Activated gamma-delta T cell treated with Interleukin-2 at 50 U/mL for 16 hours (primary cell): ENCODE results near the gene MCTP1.

Experiments
- DNase-seq: peaks from one replicate; pipeline ENCODE4 v3.0.0-alpha.2; 2020

Gene MCTP1

GRCh38 chr5:95110118-95110517, 174.8 kb downstream of the MCTP1 start:
- no peak for DNase-seq

GRCh38 chr5:95107138-95107537, 177.8 kb downstream of the MCTP1 start:
- no peak for DNase-seq

- no peak for DNase-seq
These were observed 179.3 kb downstream of the MCTP1 start for GRCh38 chr5:95105638-95106037.

DNA sequence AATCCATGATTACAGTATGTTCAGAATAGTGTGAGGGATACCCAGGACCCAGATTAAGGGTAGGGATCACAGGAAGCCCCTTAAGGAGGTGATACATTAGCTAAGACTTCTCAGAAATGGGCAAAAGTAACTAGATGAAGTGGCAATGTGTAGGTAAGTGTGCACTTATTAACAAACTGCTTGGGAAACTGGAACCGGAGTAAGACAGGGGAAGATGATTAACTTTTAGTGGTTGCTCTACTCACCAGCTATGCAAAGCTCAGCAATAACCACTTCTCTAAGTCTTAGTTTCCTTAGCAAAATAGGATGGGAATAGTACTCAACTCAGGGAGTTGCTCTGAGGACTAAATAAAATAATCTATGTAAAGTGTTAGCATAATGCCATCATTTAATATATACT, 182.2 kb downstream of the MCTP1 start:
- DNase-seq, result no peak

GRCh38 chr5:95102080-95102479, 182.8 kb downstream of the MCTP1 start:
- no peak for DNase-seq

GRCh38 chr5:95100551-95100950, 184.3 kb downstream of the MCTP1 start:
- DNase-seq, result no peak

DNA sequence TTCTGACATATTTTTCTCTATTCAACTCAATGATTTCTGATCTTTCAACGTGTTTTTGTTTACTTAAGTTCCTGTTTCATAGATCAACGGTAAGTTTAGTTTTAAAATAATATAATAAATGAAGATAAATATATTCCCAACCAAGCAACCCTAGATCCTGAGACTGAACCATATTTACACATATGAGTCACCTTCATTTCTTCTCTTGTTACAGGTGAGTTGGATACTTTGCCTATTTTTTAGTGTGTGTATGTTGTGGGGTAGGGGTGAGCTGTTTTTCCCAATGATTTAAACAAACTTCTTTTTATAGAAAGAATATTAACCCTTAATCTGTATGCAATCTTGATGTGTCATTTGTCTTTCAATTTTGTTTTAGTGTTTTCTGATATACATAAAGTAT, 186.9 kb downstream of the MCTP1 start:
- DNase-seq, result no peak

GRCh38 chr5:95093211-95093610, 191.7 kb downstream of the MCTP1 start:
- DNase-seq, result no peak

DNA sequence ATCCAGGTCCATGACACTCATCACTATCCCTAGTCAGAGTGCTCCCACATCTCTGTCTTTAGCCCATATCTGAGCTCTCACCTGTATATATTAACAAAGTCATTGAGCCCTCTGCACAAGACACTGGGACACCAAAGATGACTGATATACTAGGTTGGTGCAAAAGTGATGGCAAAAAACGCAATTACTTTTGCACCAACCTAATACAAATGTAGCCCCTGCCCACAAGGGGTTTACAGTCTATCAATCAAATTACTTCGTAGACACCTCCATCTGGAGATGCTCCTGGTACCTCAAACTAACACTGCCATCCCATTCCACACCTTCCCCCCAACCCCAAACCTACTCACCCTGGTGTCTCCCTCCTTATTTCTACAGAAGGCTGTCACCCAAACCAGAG, 194.1 kb downstream of the MCTP1 start:
- DNase-seq, result no peak

GRCh38 chr5:95087816-95088317, 197.0 kb downstream of the MCTP1 start:
- no peak for DNase-seq

DNA sequence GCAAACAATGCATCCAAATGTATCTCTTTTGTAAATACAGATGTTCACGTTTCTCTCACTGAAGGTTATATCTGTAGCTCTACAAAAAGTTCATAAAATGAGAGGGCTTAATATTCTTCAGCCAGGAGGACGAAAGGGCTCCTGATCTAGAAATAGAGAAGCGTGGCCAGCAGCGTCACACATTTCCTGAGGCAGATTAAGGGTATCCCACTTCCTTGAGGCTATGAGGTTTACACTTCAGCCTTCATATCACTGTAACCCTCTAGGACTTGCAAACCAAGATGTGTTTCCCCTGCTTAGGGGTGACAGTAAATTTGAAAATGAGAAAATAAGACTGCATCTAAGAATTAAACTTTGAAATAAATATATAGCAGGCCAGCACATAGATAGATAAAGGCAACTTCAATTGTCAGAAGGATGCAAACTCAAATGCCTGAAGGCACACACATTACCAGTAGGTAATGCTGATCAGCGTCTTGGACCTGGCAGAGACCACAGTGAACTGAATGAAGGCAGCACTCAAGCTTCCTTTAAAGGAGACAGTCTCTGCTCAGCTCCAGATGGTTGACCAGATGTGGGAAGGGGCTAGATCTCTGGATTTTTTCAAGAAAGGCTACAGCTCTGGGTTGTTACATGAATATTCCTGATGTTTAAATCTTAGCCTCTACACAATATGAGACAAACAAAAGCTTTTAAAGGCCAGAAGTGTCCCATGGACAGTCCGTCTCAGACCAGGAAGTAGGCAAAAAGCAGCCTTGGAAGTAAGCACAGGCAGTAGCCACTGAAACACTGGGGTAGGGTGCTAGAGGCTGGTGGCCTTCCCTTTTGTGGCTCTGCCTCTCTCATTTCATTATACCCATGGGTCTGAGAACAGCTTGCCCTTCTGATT, 197.7 kb downstream of the MCTP1 start:
- no peak for DNase-seq

DNA sequence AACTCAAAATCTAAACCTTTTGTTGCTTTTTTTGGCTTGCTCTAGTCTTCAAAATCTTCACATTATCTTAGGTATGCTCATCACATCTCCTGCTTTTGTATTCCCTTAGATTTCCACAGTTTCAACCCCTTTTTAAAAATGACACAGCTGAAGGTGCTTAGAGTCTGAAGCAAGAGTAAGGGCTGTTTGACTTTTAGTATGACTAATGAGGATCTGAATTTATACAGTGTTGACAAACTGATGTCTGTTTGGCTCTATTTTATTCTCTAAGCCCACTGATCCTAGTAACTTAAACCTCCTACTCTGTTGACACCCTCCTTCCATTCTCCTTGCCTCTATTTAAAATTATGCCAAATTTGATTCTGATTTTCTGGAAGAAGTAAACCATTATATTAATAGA, 200.1 kb downstream of the MCTP1 start:
- DNase-seq, result no peak

GRCh38 chr5:95083606-95084005, 201.3 kb downstream of the MCTP1 start:
- DNase-seq, result no peak

DNA sequence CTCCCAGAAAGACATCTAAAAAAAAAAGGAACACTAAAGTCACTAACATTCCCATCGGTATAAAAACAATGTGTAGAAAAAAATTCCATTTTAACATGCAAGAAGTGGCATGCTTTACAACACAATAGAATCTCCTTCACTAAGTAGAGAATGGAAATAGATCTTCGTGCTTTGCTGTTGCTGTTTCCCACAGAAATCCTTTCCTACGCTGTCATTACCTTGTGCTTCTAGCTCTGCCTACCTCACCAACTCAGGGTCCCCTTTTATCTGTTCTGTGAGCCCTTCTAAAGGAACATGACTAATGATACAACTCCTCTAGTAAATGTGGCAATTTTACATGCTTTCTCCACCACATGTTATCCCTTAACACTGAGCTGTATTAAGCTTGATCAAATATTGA, 202.9 kb downstream of the MCTP1 start:
- no peak for DNase-seq

- no peak for DNase-seq
These were observed 203.4 kb downstream of the MCTP1 start for GRCh38 chr5:95081500-95081960.

DNA sequence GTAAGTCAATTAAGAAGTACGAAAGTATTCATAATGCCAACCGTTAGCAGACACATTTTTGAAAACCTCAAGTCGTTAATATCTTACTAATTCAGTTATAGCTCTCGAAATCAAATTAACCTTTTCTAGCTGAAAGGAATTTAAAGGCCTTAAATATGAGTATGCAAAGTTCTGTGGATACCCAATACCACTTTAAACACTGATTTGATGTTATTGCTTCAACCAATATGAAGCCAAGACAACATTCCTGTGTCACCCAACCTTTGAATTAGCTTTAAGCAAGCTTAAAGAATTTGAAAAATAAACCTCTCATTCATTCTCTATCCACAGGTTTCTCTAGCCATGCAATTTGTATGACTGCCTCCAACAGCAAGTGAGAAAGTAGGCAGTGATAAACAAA, 204.5 kb downstream of the MCTP1 start:
- no peak for DNase-seq

- DNase-seq, result no peak
These were observed 204.9 kb downstream of the MCTP1 start for GRCh38 chr5:95080030-95080429.

DNA sequence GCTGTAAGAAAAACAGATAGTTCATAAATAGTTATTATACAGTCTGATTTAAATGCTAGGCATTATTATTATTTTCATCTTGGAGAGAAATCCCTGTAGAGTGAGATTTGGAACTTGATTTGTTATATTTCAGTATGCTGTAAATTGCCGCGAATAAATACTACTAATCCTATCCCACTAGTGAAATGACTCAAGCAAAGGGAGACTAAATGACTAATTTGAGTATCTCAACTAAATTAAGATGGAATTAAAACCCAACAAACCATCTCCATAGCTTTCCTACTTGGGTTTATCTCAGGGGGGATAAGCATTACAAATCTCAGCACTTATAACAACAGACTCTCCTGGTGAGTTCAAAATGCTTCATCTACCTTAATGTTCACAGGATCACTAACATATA, 206.0 kb downstream of the MCTP1 start:
- no peak for DNase-seq

DNA sequence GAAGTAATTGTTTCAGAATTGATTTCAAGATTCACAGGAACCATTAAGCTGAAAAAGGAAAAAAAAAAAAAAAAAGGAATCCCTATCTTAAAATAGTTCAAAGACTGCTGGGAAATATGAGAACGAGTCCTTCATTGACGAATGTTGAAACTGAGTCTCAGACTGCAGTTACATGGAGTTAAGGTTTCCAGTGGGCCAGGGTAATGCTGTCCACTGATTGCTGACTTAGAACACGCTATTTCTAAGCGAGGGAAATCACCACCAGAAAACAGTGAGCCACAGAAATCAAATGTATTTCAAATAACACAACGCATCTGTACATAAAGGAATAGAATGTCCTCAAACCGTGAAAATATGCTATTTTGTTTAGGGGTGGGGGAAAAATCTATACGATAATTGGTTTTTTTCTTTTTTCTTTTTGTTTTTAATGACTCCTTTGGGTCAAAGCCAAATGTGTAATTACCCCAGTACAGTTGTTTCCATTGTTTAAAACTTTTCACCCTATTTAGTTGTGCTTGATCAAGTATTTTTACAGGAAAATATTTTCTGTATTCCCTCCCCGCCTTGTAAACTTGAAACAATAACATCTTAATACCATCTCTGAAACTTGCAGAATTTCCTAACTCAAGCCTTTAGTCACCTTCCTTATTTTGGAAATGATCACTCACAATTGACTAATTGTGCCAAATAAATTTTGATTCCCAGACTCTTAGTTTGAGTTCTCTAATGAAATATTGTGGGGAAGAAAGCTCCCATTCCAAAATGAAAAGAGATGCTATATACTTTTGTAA, 208.3 kb downstream of the MCTP1 start:
- no peak for DNase-seq

DNA sequence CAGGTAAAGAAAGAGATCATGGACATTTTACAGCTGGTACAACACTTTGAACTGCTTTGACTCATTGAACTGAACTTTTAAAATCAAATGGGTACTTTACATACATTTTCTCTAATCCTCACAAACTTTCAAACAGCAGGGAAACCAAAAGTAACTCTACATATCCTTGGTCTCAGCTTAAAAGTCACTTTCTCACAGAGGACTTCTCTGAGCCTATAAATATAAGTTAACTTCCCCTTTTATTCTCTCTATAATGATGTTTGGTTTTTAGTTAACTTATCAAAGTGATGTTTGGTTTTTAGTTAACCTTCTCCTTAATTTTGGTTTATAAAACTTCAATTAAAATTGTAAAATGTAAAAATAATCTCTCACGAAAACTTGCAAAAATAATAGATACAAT, 209.8 kb downstream of the MCTP1 start:
- no peak for DNase-seq

DNA sequence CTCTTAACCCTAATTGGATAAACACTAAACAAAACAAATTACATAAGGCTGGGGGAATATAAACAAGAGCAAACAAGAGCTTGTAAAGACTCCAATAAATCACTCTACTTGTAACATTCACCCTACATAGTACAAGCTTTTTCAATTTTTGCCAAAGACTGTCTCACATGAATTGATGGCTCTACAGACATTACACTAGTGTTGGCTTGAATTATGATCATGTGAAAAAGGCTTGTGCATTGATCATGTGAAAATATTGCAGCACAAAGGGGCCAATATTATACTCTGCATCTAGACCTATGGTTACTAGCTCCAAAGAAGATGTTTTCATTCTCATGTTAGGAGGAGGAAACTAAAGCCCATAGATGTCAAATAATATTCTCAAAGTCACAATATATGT, 212.6 kb downstream of the MCTP1 start:
- DNase-seq, result no peak

- no peak for DNase-seq
These were observed 214.0 kb downstream of the MCTP1 start for GRCh38 chr5:95070866-95071265.

GRCh38 chr5:95070453-95070852, 214.4 kb downstream of the MCTP1 start:
- no peak for DNase-seq

DNA sequence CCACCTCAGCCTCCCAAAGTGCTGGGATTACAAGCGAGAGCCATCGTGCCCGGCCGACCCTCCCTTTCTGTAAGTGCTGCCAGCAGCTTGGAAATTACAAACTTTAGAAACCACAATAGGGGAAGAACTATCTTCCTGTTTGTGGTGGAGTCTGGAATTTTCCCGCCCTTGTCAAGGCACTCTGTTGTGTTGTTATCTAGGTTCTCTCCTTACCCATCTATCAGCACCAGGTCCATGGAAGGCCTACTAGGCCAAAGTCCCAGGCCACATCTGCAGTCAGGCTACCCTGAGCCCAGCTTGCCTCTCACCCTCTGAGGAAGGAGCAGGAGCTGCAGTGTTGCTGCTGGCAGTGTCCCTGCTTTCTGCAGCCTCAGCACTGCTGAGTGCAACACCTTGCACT, 214.9 kb downstream of the MCTP1 start:
- DNase-seq, result no peak
